K562 (cell line): Measurements from ENCODE around the gene POT1. TPM values are rescaled to one million over a fixed set of nuclear protein-coding genes. Genes with fewer than 3 reads are reported as not detected.
A peak's percentile ranks its signal among the peaks of the same experiment; 100 is the strongest.

Source experiments
- ATAC-seq: fragments of 200-7000 bp; cut with Tn5 transposase; 3 replicates; pipeline ENCODE4 v1.9.1; 2020; ENCODE audit warnings: moderate library complexity
- BruUV-seq: library from RNA; stranded (reverse); fragments of 400-500 nt; replicated peaks from 2 replicates; lab custom pipeline; 2021; lab: Mats Ljungman, UMichigan
- CTCF ChIA-PET: fragments of 300-600 bp; formaldehyde crosslinking; extraction: SDS; loops from one replicate; lab custom pipeline; 2021; ENCODE audit warnings: low intra/inter-chr PET ratio; lab: Yijun Ruan, JAX
- POLR2A ChIA-PET: fragments of 300-600, 350-650 bp; sonication (Branson Sonifier 250); formaldehyde crosslinking; extraction: SDS; loops from one replicate; lab custom pipeline; 2021; ENCODE audit warnings: antibody characterized with exemption, inconsistent platforms; lab: Yijun Ruan, JAX
- DNase-seq, 4 experiments: peaks; one replicate each; pipeline versions ENCODE4 v3.0.0 to v3.0.0-alpha.2; 2011 to 2018; ENCODE audit warnings: low spot score in 3 of 4, mixed read lengths in 3 of 4; ENCODE audit errors: extremely low read depth in 1 of 4
- FAIRE-seq: peaks from 2 replicates; lab custom pipeline; 2011; peaks lifted over from hg19 to GRCh38; lab: Jason Lieb, UNC
- H2AFZ ChIP-seq: 2 replicates; pipeline ENCODE4 v1.6.0; 2011; ENCODE audit warnings: low read depth, low read length, control low read depth, inconsistent platforms
- H3K27ac ChIP-seq: fragments of 200-600 bp; 3 replicates; pipeline ENCODE4 v1.8.0; 2011; ENCODE audit warnings: low read depth, mild to moderate bottlenecking, control low read depth, inconsistent platforms, low read length, moderate library complexity, mixed read lengths; ENCODE audit errors: extremely low read depth
- H3K27me3 ChIP-seq, 2 experiments: fragments of 300-600 bp in 1 of 2; 2 replicates in 1 of 2; 3 replicates in 1 of 2; pipeline versions ENCODE4 v1.6.0 to v1.8.0; 2011; ENCODE audit warnings: inconsistent platforms in 2 of 2, low read length in 2 of 2, mild to moderate bottlenecking in 1 of 2, mixed read lengths in 1 of 2, moderate library complexity in 1 of 2; ENCODE audit not compliant: control insufficient read depth in 2 of 2, insufficient read depth in 2 of 2
- H3K36me3 ChIP-seq: fragments of 300-600 bp; 3 replicates; pipeline ENCODE4 v1.8.0; 2011; ENCODE audit warnings: mild to moderate bottlenecking, low read length, inconsistent platforms; ENCODE audit not compliant: control insufficient read depth, insufficient read depth
- H3K4me1 ChIP-seq, 2 experiments: fragments of 200-600 bp in 1 of 2; replicated peaks in 1 of 2; 2 replicates in 1 of 2; 3 replicates in 1 of 2; pipeline versions ENCODE4 v1.5.1 to v1.8.0; 2011; ENCODE audit warnings: inconsistent platforms in 2 of 2, low read length in 2 of 2, mild to moderate bottlenecking in 1 of 2, mixed read lengths in 1 of 2, moderate library complexity in 1 of 2; ENCODE audit not compliant: control insufficient read depth in 2 of 2, insufficient read depth in 2 of 2
- H3K4me2 ChIP-seq: 2 replicates; pipeline ENCODE4 v1.6.1; 2011; ENCODE audit warnings: low read length, control low read depth, inconsistent platforms, mixed read lengths; ENCODE audit not compliant: insufficient read depth
- H3K4me3 ChIP-seq: fragments of 200-600 bp; sonication (generic), shearing (Covaris generic); 2 replicates; pipeline ENCODE4 v1.5.1; 2016; ENCODE audit warnings: control low read depth, inconsistent platforms
- H3K79me2 ChIP-seq: fragments of 200-600 bp; 3 replicates; pipeline ENCODE4 v1.8.0; 2011; ENCODE audit warnings: low read length, inconsistent platforms; ENCODE audit not compliant: control insufficient read depth, insufficient read depth
- H3K9ac ChIP-seq, 2 experiments: 2 replicates each; pipeline versions ENCODE4 v1.6.0 to v1.6.1; 2011; ENCODE audit warnings: low read depth in 2 of 2, low read length in 2 of 2, control low read depth in 1 of 2, inconsistent platforms in 1 of 2, mild to moderate bottlenecking in 1 of 2, mixed read lengths in 1 of 2; ENCODE audit not compliant: insufficient read depth in 1 of 2
- H3K9me1 ChIP-seq: one replicate; pipeline ENCODE4 v1.6.0; 2011; ENCODE audit warnings: inconsistent platforms, mild to moderate bottlenecking, low read length, moderate library complexity; ENCODE audit not compliant: control insufficient read depth, insufficient read depth
- H3K9me3 ChIP-seq: replicated peaks from 2 replicates; pipeline ENCODE4 v1.5.1; 2011; ENCODE audit warnings: low read depth, low read length, inconsistent platforms; ENCODE audit not compliant: control insufficient read depth, insufficient read depth
- H4K20me1 ChIP-seq: replicated peaks from 2 replicates; pipeline ENCODE4 v1.6.1; 2011; ENCODE audit warnings: low read length, inconsistent platforms, mixed read lengths; ENCODE audit not compliant: control insufficient read depth, insufficient read depth
- HEY1 ChIP-seq: fragments of 250-450 bp; sonication (Bioruptor Pico); IDR thresholded peaks from 2 replicates; pipeline ENCODE4 v1.5.0; 2020; ENCODE audit warnings: mild to moderate bottlenecking, moderate library complexity, borderline replicate concordance
- NCOA1 ChIP-seq: fragments of 450-650 bp; IDR thresholded peaks from 2 replicates; pipeline ENCODE4 v1.6.1; 2016; ENCODE audit warnings: low read depth
- SP1 ChIP-seq: sonication (generic); formaldehyde crosslinking; IDR thresholded peaks from 2 replicates; pipeline ENCODE4 v1.8.1; 2022; ENCODE audit warnings: mild to moderate bottlenecking, missing genetic modification reagents
- XRCC4 ChIP-seq: IDR thresholded peaks from one replicate; pipeline ENCODE4 v1.6.1; 2011; ENCODE audit not compliant: insufficient read depth, insufficient read length; ENCODE audit errors: extremely low read depth
- ZC3H11A ChIP-seq: IDR thresholded peaks from 2 replicates; pipeline ENCODE4 v1.6.1; 2012; ENCODE audit warnings: low read depth, low read length, improper control_type of control experiment
- ZNF785 ChIP-seq: fragments of 250-450 bp; sonication (Bioruptor Pico); IDR thresholded peaks from 2 replicates; pipeline ENCODE4 v1.4.0; 2020; ENCODE audit warnings: mild to moderate bottlenecking
- WGBS: fragments of 100-300 bp; shearing (Covaris generic); methylation state at CpG from one replicate; pipeline ENCODE4 v1.1.6; 2016; ENCODE audit warnings: low coverage, mixed read lengths; ENCODE audit not compliant: insufficient coverage; ENCODE audit errors: missing lambda C conversion rate; 5-methylcytosine and 5-hydroxymethylcytosine counted together
- in situ Hi-C: fragments of 300-500 bp; cut with MboI; formaldehyde crosslinking; loops from 4 replicates; pipeline ENCODE4 v1.15.0; 2018; ENCODE audit warnings: inconsistent platforms, mixed read lengths
- intact Hi-C: fragments of 100-400 bp; cut with micrococcal nuclease; formaldehyde crosslinking; loops from 2 replicates; pipeline ENCODE4 v1.14.2; 2022
- polyA plus RNA-seq, 8 experiments: library from polyadenylated mRNA; depleted of rRNA in 4 of 8; stranded (reverse) in 5 of 8; unstranded in 3 of 8; fragments of >200 nt; fragmentation: Nextera tagmentation in 2 of 8; fragmentation: Illumina TruSeq in 1 of 8; extraction: Ambion mirVana in 2 of 8; extraction: Trizol in 1 of 8; gene quantifications; 2 replicates each; pipeline versions ENCODE4 v1.2.1 to v1.2.3, GENCODE V29; 2011 to 2014; ENCODE audit warnings: inconsistent platforms in 1 of 8, missing spikeins in 1 of 8
- total RNA-seq, 7 experiments: library from RNA; depleted of rRNA in 6 of 7; stranded (reverse); fragments of >200 nt in 6 of 7; fragmentation: Illumina TruSeq in 2 of 7; extraction: Trizol in 2 of 7; gene quantifications; 2 replicates each; pipeline versions ENCODE4 v1.2.1 to v1.2.3, GENCODE V29; 2011 to 2021; ENCODE audit warnings: low replicate concordance in 1 of 7
- TF ChIP-seq, protein P1 (sequence below): fragments of 250-450 bp; sonication (Bioruptor Pico); IDR thresholded peaks from 2 replicates; pipeline ENCODE4 v1.5.0; 2021
- TF ChIP-seq, protein P2 (sequence below): fragments of 250-450 bp; sonication (Bioruptor Pico); IDR thresholded peaks from 2 replicates; pipeline ENCODE4 v1.4.0; 2020; ENCODE audit warnings: mild to moderate bottlenecking, moderate library complexity
- TF ChIP-seq, protein P3 (sequence below), 2 experiments: fragments of 450-650 bp in 1 of 2; sonication (generic) in 1 of 2; formaldehyde crosslinking in 1 of 2; IDR thresholded peaks in 1 of 2; conservative IDR thresholded peaks in 1 of 2; 2 replicates each; pipeline versions ENCODE4 v1.6.1 to v1.8.1; 2016 to 2023; ENCODE audit warnings: mild to moderate bottlenecking in 2 of 2, moderate library complexity in 2 of 2, inconsistent platforms in 1 of 2, missing genetic modification reagents in 1 of 2

The POT1 gene
- total and polyA plus RNA-seq, 9 of the 15 experiments (the other 6 are each of a cell fraction or from before 2014, with no cell fraction given) = 37.9 to 140 (median 63.6) TPM

DNA sequence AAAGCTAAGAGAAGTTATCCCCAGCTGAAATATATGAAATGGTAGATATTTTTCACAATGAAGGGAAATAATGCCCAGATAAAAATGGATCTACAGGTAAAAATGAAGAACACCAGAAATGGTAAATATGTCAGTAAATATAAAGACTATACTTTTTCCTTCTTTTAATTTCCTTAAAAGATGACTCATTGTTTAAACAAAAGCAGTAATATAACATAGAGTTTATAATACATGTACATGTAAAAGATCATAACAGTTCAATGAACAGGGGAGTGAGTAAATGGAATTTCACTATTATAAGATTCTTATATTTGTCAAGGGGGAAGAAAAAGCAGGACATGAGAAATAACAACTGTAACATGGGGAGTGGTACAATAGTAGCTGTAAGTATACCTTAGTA lies 7.4 kb downstream of the POT1 start:
- no peak for DNase-seq
- intact Hi-C loops = no loop called here

DNA sequence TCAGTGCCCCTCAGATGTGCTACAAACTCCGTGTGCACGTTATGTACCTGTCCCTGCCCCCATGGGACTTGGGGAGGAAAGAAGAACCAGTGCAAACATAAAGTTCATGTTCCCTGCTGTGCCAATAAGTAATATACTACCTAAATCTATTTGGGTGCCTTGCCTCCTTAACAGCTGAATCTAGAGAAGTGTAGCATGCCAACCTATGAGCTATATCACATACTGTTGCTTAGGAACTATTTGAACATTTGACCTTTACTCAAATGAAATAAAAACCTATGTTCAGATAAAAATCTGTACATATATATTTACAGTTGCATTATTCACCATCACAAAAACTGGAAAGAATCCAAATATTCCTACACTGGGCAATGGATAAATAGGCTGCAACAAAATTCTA lies 9.8 kb downstream of the POT1 start:
- Histone ChIP-seq H3K79me2 (peaks cover 83% of the 10 kb centered on the region), H3K4me3 (no peak overlapping the region), H3K9me3 (no peaks in the 10 kb centered on the region), H3K27ac (no peak overlapping the region), H3K9me1 (no peaks in the 10 kb centered on the region), H3K4me2 (no peak overlapping the region), H3K36me3 (peaks cover 11% of the 10 kb centered on the region), H3K4me1 (no peaks in the 10 kb centered on the region; a peak in 1 of 5 replicates), H2AFZ (no peak overlapping the region), H3K9ac (no peak overlapping the region), H3K27me3 (no peaks in the 10 kb centered on the region), H4K20me1 (no peaks in the 10 kb centered on the region; the same call in 1 of the 2 replicates)
- 88% methylated on average over 2 of the region's 2 CpGs for WGBS
- no peak for TF ChIP-seq XRCC4
- TF ChIP-seq HEY1 (CRISPR knock-in tag) = no peak
- TF ChIP-seq SP1 (CRISPR knock-in tag) = no peak
- TF ChIP-seq, protein P1, sequence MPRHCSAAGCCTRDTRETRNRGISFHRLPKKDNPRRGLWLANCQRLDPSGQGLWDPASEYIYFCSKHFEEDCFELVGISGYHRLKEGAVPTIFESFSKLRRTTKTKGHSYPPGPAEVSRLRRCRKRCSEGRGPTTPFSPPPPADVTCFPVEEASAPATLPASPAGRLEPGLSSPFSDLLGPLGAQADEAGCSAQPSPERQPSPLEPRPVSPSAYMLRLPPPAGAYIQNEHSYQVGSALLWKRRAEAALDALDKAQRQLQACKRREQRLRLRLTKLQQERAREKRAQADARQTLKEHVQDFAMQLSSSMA (CRISPR knock-in tag) = no peak
- no peak for TF ChIP-seq ZC3H11A
- no peak for TF ChIP-seq ZNF785 (CRISPR knock-in tag)
- TF ChIP-seq, protein P2, sequence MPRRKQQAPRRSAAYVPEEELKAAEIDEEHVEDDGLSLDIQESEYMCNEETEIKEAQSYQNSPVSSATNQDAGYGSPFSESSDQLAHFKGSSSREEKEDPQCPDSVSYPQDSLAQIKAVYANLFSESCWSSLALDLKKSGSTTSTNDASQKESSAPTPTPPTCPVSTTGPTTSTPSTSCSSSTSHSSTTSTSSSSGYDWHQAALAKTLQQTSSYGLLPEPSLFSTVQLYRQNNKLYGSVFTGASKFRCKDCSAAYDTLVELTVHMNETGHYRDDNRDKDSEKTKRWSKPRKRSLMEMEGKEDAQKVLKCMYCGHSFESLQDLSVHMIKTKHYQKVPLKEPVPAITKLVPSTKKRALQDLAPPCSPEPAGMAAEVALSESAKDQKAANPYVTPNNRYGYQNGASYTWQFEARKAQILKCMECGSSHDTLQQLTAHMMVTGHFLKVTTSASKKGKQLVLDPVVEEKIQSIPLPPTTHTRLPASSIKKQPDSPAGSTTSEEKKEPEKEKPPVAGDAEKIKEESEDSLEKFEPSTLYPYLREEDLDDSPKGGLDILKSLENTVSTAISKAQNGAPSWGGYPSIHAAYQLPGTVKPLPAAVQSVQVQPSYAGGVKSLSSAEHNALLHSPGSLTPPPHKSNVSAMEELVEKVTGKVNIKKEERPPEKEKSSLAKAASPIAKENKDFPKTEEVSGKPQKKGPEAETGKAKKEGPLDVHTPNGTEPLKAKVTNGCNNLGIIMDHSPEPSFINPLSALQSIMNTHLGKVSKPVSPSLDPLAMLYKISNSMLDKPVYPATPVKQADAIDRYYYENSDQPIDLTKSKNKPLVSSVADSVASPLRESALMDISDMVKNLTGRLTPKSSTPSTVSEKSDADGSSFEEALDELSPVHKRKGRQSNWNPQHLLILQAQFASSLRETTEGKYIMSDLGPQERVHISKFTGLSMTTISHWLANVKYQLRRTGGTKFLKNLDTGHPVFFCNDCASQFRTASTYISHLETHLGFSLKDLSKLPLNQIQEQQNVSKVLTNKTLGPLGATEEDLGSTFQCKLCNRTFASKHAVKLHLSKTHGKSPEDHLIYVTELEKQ (CRISPR knock-in tag) = no peak
- no TSS peak for BruUV-seq
- CTCF ChIA-PET = no interaction called here
- in situ Hi-C loops (no loop called here), intact Hi-C loops (no loop called here)
- DNase-seq = no peak
- POLR2A ChIA-PET = no interaction called here
- ATAC-seq = no peak
- no peak for FAIRE-seq

More for the DNA sequence above, 7.4 kb downstream of the POT1 start:
- H3K79me2 ChIP-seq = peaks cover 99% of the 10 kb centered on the region
- no peak for ATAC-seq
- no peak overlapping the region for H3K27ac ChIP-seq
- TF ChIP-seq, protein P3, sequence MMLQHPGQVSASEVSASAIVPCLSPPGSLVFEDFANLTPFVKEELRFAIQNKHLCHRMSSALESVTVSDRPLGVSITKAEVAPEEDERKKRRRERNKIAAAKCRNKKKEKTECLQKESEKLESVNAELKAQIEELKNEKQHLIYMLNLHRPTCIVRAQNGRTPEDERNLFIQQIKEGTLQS (IDR thresholded peaks at IDR 0.05) = peak; percentile 60
- TF ChIP-seq, protein P3 (CRISPR knock-in tag; conservative IDR thresholded peaks at IDR 0.05) = no peak
- TF ChIP-seq NCOA1 = no peak
- no peaks in the 10 kb centered on the region; the same call in 1 of the 2 replicates for H4K20me1 ChIP-seq
- H3K4me1 ChIP-seq = no peaks in the 10 kb centered on the region; a peak in 1 of 5 replicates
- H3K9me1 ChIP-seq = no peaks in the 10 kb centered on the region
- H3K4me2 ChIP-seq = no peak overlapping the region
- H3K27me3 ChIP-seq = no peaks in the 10 kb centered on the region
- H3K9me3 ChIP-seq = no peaks in the 10 kb centered on the region
- H3K4me3 ChIP-seq = no peak overlapping the region
- H3K36me3 ChIP-seq = peaks cover 16% of the 10 kb centered on the region; the same call in 2 of the 3 replicates
- no TSS peak for BruUV-seq
- H3K9ac ChIP-seq = no peak overlapping the region
- ChIA-PET POLR2A (no interaction called here), CTCF (no interaction called here)
- FAIRE-seq = no peak
- in situ Hi-C loops = no loop called here
- no peak overlapping the region for H2AFZ ChIP-seq
